ENCODE measurements around the gene ACOXL.

Gene ACOXL

DNA sequence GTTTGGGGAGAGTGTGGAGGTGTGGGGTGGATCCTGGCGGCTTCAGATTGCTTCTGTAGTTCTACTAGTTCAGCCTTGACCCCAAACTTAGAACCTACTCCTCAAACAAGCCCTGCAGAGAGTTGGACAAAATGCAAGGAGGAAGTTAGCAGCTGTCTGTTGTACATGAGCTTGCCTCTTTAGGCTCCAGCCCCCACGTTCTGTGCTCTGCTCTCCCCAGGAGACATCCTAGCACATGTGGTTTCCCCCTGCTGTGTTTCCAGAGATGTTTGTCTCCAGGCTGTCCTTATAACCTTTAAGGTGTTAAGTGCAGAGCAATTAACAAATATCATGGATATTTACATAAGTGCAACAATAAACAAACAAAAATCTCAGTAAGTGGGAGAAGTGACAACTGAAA lies 111.1 kb downstream of the ACOXL start:
- no peak overlapping the region for H3K4me3 ChIP-seq (ENCODE audit: low read depth, low read length)
- TF ChIP-seq, protein P1, sequence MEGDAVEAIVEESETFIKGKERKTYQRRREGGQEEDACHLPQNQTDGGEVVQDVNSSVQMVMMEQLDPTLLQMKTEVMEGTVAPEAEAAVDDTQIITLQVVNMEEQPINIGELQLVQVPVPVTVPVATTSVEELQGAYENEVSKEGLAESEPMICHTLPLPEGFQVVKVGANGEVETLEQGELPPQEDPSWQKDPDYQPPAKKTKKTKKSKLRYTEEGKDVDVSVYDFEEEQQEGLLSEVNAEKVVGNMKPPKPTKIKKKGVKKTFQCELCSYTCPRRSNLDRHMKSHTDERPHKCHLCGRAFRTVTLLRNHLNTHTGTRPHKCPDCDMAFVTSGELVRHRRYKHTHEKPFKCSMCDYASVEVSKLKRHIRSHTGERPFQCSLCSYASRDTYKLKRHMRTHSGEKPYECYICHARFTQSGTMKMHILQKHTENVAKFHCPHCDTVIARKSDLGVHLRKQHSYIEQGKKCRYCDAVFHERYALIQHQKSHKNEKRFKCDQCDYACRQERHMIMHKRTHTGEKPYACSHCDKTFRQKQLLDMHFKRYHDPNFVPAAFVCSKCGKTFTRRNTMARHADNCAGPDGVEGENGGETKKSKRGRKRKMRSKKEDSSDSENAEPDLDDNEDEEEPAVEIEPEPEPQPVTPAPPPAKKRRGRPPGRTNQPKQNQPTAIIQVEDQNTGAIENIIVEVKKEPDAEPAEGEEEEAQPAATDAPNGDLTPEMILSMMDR (IDR thresholded peaks at IDR 0.05; ENCODE audit: low read depth, low read length) = no peak

DNA sequence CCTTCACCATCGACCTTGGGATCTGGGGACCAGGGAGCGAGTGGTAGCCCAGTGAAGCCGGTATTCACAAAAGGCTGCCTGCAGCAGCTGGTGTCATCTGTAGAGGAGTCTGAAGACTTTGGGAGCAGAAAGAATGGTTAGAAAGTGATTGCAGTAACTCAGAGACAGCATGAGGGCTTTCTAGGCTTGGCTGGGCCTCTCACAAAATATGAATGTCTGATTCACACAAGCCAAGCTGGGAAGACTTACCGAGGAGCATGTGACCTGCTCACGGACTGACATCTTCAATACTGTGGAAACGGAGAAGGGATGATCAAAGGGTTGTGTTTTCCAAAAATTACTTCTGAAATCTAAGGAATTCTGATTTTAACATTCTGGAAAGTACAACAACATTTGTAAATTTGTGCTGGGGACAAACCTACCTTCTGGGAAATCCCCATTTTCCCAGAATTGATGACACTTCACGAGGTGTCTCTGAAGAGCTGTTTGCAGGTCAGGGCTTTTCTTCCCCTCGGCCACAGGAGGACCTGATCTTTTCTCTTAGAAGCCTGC lies 111.7 kb downstream of the ACOXL start:
- no peak overlapping the region for H3K4me3 ChIP-seq (ENCODE audit: low read depth, low read length)
- TF ChIP-seq, protein P1 (IDR thresholded peaks at IDR 0.05; ENCODE audit: low read depth, low read length) = no peak

DNA sequence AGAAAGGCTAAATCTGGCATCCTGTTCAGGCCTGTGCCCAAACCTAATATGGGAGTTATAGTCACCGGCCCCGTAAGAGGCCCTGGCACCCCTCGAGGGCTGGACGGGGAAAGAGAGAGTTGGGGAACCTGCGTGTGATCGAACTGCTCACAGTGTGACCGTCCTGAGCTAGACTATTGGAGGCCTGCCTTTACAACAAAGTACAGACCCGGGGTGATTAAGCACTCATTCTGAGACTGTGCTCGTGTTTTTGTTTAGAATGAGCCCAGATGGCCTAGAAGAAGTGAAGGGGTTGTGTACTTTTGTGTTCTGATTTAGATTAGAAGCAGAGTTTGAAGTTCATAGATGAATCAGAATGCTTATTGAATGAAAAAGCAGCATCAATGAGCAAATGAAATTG lies 115.3 kb downstream of the ACOXL start:
- no peak overlapping the region for H3K4me3 ChIP-seq (ENCODE audit: low read depth, low read length)
- TF ChIP-seq, protein P1 (IDR thresholded peaks at IDR 0.05; ENCODE audit: low read depth, low read length) = no peak

DNA sequence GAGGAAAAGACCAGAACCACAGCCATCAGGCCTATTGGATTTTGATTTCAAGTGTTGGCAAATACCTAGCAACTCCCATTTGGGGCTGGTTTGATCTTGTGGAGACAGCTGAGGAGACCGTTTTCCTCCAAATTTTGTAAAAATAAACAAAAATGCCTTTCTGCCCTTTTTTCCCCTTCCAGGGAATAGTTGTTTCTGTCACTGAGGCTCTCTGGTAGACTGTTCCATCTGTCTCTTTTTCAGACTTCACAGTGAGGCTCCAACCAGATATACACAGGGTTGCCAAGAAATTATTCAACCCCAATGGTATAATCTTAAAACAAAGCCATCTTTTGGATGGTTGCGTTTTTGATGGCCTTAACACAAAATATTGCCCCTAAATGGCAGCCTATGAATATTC lies 115.7 kb downstream of the ACOXL start:
- TF ChIP-seq, protein P1 (IDR thresholded peaks at IDR 0.05; ENCODE audit: low read depth, low read length) = no peak
- no peak overlapping the region for H3K4me3 ChIP-seq (ENCODE audit: low read depth, low read length)

DNA sequence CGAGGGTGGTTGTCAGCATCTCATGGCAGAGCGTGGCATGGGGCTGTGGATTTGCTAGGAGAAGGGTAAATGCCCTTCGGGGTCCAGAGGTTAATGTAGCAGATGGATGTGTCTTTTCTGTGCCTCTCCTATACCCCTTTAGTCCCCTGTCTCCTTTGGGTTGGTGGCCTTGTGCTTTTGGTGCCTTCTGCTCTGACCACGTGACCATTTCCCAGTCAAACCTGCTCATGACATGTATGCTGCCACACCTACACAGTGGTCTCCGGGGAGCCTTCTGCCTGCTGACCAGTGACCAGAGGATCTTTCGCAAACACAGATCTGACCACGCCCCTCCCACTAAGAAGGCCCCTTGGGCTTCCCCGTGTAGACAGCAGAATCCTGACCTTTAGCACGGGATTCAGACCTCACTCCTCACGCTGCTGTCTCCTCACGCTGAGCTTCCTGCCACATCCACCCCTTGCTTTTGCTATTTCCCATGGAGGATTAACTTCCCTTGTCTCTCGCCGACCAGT lies 116.2 kb downstream of the ACOXL start:
- no peak overlapping the region for H3K4me3 ChIP-seq (ENCODE audit: low read depth, low read length)
- TF ChIP-seq, protein P1 (IDR thresholded peaks at IDR 0.05; ENCODE audit: low read depth, low read length) = no peak

DNA sequence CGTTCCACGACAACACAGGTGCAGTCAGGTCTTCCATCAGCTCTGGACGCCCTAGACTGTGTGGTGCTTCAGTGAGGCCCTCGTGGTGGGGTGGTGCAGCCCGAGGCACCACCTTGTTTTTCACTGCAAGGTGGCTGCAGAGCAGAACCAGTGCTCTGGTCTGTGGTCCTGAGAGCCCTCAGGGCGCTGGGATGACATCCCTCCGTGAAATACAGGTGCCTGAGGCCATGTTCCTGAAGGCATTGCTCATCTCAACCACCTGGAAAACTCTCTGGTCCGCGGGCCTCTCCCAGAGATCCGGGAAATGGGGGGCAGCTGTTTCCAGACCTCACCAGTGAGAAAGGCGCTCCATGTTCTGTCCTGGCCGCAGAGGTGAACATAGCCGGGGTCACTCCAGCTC lies 119.2 kb downstream of the ACOXL start:
- H3K4me3 ChIP-seq (ENCODE audit: low read depth, low read length) = no peak overlapping the region
- TF ChIP-seq, protein P1 (IDR thresholded peaks at IDR 0.05; ENCODE audit: low read depth, low read length) = no peak

DNA sequence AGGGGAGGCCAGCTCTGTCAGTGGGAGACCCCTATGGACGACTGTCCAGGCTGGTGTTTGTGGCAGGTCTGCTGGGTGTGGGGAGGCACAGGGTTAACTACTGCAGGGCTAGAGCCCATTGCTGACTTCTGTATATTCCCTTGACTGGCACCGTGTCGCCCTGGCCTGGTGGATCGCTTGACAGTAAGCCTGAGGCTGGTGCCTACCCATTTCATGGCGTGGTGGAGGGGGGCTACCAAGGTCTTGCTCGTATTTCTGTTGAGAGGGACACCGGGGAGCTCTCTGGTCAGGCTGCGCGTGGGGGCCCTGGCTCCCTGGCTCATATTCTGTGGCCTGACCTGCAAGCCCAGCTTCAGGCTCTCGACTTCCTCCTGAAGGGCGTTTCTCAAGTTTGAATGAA lies 119.7 kb downstream of the ACOXL start:
- TF ChIP-seq, protein P1 (IDR thresholded peaks at IDR 0.05; ENCODE audit: low read depth, low read length) = no peak
- no peak overlapping the region for H3K4me3 ChIP-seq (ENCODE audit: low read depth, low read length)

Measured in WI38 (cell line).